HepG2 (cell line): ENCODE measurements around the gene ACP2. TPM values are rescaled to one million over a fixed set of nuclear protein-coding genes. Genes with fewer than 3 reads are reported as not detected.

Source experiments
- BRCA1 ChIP-seq: sonication (generic); formaldehyde crosslinking; IDR thresholded peaks from 2 replicates; pipeline ENCODE4 v1.4.0; 2020; ENCODE audit warnings: missing genetic modification reagents
- CENPT ChIP-seq: sonication (generic); formaldehyde crosslinking; IDR thresholded peaks from 2 replicates; pipeline ENCODE4 v1.8.0; 2022; ENCODE audit warnings: low read depth, mild to moderate bottlenecking, moderate library complexity, missing genetic modification reagents
- HES4 ChIP-seq: sonication (generic); formaldehyde crosslinking; IDR thresholded peaks from 2 replicates; pipeline ENCODE4 v1.9.0; 2021; ENCODE audit warnings: mild to moderate bottlenecking, missing genetic modification reagents, borderline replicate concordance
- KAT7 ChIP-seq: IDR thresholded peaks from 2 replicates; pipeline ENCODE4 v1.6.1; 2018; ENCODE audit warnings: borderline replicate concordance, missing compliant biosample characterization
- PPARG ChIP-seq: conservative IDR thresholded peaks from 2 replicates; pipeline ENCODE4 v1.6.1; 2016; ENCODE audit warnings: missing biosample characterization, missing genetic modification reagents
- RARA ChIP-seq: IDR thresholded peaks from 2 replicates; pipeline ENCODE4 v1.6.1; 2016; ENCODE audit warnings: missing genetic modification reagents, missing compliant biosample characterization
- REPIN1 ChIP-seq: sonication (generic); formaldehyde crosslinking; IDR thresholded peaks from 2 replicates; pipeline ENCODE4 v1.8.0; 2022; ENCODE audit warnings: missing genetic modification reagents, low read depth, mild to moderate bottlenecking, borderline replicate concordance
- TAF1 ChIP-seq: sonication (generic); formaldehyde crosslinking; IDR thresholded peaks from 2 replicates; pipeline ENCODE4 v1.4.0; 2020; ENCODE audit warnings: missing genetic modification reagents
- TBP ChIP-seq: sonication (generic); formaldehyde crosslinking; IDR thresholded peaks from 2 replicates; pipeline ENCODE4 v1.5.0; 2020; ENCODE audit warnings: missing genetic modification reagents
- ZNF232 ChIP-seq: sonication (generic); formaldehyde crosslinking; IDR thresholded peaks from 2 replicates; pipeline ENCODE4 v1.4.0; 2020; ENCODE audit warnings: missing genetic modification reagents, borderline replicate concordance
- ZNF674 ChIP-seq: sonication (generic); formaldehyde crosslinking; IDR thresholded peaks from 2 replicates; pipeline ENCODE4 v1.5.0; 2020; ENCODE audit warnings: low read depth, mild to moderate bottlenecking, missing genetic modification reagents
- ZNF775 ChIP-seq: sonication (generic); formaldehyde crosslinking; IDR thresholded peaks from 2 replicates; pipeline ENCODE4 v1.4.0; 2020; ENCODE audit warnings: missing genetic modification reagents, mild to moderate bottlenecking, moderate library complexity, borderline replicate concordance
- ZSCAN9 ChIP-seq: IDR thresholded peaks from 2 replicates; pipeline ENCODE4 v1.6.1; 2016; ENCODE audit warnings: borderline replicate concordance
- polyA plus RNA-seq, 8 experiments: library from polyadenylated mRNA; depleted of rRNA in 3 of 8; stranded (reverse) in 7 of 8; unstranded in 1 of 8; fragments of >200 nt; fragmentation: Illumina TruSeq in 4 of 8; extraction: Trizol in 4 of 8; gene quantifications; 2 replicates each; pipeline versions ENCODE4 v1.2.1 to v1.2.3, GENCODE V29; 2011 to 2016; ENCODE audit warnings: low read depth in 4 of 8, missing spikeins in 1 of 8, mixed read lengths in 1 of 8; ENCODE audit not compliant: insufficient read depth in 1 of 8
- total RNA-seq, 5 experiments: library from RNA; depleted of rRNA; stranded (reverse); fragments of >200 nt; fragmentation: Illumina TruSeq; extraction: Trizol; gene quantifications; 2 replicates each; pipeline ENCODE4 v1.2.3, GENCODE V29; 2016; ENCODE audit warnings: low read depth in 1 of 5
- TF ChIP-seq, protein P1 (sequence below): sonication (generic); formaldehyde crosslinking; IDR thresholded peaks from 2 replicates; pipeline ENCODE4 v1.8.1; 2023; ENCODE audit warnings: mild to moderate bottlenecking, moderate library complexity, missing genetic modification reagents
- TF ChIP-seq, protein P2 (sequence below): sonication (generic); formaldehyde crosslinking; IDR thresholded peaks from 2 replicates; pipeline ENCODE4 v1.5.1; 2020; ENCODE audit warnings: missing genetic modification reagents, mild to moderate bottlenecking, borderline replicate concordance
- TF ChIP-seq, protein P3 (sequence below): sonication (generic); formaldehyde crosslinking; IDR thresholded peaks from 2 replicates; pipeline ENCODE4 v1.4.0; 2020; ENCODE audit warnings: low read depth, mild to moderate bottlenecking, missing genetic modification reagents
- TF ChIP-seq, protein P4 (sequence below): sonication (generic); formaldehyde crosslinking; IDR thresholded peaks from 2 replicates; pipeline ENCODE4 v1.4.0; 2020; ENCODE audit warnings: missing genetic modification reagents

ACP2 gene
- total and polyA plus RNA-seq, 2 of the 13 experiments (the other 11 are each of a cell fraction or from before 2014, with no cell fraction given), result 17.7 to 20.2 TPM

DNA sequence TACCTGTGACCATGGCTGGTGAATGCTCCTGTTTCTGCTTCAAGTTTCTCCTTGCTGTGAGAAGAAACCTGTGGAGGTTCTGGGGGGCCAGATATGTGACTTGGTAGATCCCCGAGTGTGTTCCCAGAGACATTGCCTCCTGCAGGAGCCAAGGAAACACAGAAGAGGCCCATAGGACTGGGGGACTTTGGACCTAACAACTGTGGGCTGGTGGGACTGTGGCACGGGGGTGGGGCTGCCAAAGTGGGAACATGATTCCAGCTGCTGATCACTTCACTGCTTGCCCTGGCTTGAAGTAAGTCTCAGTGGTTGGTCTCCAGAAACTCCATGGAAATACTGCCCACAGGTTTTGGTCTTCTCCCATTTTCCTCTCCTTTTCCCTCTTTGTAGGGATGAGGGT, 5.0 kb upstream of the ACP2 start (continued):
- TF ChIP-seq, protein P1, sequence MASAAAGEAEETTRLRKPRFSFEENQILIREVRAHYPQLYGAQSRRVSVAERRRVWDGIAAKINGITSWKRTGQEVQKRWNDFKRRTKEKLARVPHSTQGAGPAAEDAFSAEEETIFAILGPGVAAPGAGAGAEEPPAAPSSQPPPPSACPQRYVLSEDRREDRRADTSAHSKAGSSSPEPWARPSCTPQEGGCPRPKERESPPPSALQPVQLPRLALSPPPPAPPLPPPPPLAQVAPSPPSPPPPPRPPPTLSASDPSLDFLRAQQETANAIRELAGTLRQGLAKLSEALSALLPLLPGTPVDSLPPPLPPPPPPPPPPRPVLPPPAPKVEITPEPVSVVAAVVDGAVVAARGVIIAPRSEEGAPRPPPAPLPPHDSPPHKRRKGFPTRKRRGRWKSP (CRISPR knock-in tag), result no peak
- TF ChIP-seq TAF1 (no peak), ZSCAN9 (CRISPR knock-in tag) (0 out of 2 replicates have a peak, but pooled peaks have one; percentile 16), RARA (peak; percentile 75), HES4 (CRISPR knock-in tag) (no peak), ZNF674 (no peak), ZNF775 (CRISPR knock-in tag) (no peak), REPIN1 (no peak), CENPT (CRISPR knock-in tag) (no peak), TBP (CRISPR knock-in tag) (no peak), ZNF232 (CRISPR knock-in tag) (peak; percentile 43; the same call in 1 of the 2 replicates), BRCA1 (CRISPR knock-in tag) (no peak), KAT7 (CRISPR knock-in tag) (0 out of 2 replicates have a peak, but pooled peaks have one; percentile 48), PPARG (CRISPR knock-in tag) (0 out of 2 replicates have a peak, but pooled peaks have one; percentile 19)
- TF ChIP-seq, protein P2, sequence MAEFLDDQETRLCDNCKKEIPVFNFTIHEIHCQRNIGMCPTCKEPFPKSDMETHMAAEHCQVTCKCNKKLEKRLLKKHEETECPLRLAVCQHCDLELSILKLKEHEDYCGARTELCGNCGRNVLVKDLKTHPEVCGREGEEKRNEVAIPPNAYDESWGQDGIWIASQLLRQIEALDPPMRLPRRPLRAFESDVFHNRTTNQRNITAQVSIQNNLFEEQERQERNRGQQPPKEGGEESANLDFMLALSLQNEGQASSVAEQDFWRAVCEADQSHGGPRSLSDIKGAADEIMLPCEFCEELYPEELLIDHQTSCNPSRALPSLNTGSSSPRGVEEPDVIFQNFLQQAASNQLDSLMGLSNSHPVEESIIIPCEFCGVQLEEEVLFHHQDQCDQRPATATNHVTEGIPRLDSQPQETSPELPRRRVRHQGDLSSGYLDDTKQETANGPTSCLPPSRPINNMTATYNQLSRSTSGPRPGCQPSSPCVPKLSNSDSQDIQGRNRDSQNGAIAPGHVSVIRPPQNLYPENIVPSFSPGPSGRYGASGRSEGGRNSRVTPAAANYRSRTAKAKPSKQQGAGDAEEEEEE (CRISPR knock-in tag), result no peak
- TF ChIP-seq, protein P3, sequence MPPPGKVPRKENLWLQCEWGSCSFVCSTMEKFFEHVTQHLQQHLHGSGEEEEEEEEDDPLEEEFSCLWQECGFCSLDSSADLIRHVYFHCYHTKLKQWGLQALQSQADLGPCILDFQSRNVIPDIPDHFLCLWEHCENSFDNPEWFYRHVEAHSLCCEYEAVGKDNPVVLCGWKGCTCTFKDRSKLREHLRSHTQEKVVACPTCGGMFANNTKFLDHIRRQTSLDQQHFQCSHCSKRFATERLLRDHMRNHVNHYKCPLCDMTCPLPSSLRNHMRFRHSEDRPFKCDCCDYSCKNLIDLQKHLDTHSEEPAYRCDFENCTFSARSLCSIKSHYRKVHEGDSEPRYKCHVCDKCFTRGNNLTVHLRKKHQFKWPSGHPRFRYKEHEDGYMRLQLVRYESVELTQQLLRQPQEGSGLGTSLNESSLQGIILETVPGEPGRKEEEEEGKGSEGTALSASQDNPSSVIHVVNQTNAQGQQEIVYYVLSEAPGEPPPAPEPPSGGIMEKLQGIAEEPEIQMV (CRISPR knock-in tag), result no peak
- TF ChIP-seq, protein P4, sequence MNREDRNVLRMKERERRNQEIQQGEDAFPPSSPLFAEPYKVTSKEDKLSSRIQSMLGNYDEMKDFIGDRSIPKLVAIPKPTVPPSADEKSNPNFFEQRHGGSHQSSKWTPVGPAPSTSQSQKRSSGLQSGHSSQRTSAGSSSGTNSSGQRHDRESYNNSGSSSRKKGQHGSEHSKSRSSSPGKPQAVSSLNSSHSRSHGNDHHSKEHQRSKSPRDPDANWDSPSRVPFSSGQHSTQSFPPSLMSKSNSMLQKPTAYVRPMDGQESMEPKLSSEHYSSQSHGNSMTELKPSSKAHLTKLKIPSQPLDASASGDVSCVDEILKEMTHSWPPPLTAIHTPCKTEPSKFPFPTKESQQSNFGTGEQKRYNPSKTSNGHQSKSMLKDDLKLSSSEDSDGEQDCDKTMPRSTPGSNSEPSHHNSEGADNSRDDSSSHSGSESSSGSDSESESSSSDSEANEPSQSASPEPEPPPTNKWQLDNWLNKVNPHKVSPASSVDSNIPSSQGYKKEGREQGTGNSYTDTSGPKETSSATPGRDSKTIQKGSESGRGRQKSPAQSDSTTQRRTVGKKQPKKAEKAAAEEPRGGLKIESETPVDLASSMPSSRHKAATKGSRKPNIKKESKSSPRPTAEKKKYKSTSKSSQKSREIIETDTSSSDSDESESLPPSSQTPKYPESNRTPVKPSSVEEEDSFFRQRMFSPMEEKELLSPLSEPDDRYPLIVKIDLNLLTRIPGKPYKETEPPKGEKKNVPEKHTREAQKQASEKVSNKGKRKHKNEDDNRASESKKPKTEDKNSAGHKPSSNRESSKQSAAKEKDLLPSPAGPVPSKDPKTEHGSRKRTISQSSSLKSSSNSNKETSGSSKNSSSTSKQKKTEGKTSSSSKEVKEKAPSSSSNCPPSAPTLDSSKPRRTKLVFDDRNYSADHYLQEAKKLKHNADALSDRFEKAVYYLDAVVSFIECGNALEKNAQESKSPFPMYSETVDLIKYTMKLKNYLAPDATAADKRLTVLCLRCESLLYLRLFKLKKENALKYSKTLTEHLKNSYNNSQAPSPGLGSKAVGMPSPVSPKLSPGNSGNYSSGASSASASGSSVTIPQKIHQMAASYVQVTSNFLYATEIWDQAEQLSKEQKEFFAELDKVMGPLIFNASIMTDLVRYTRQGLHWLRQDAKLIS (CRISPR knock-in tag), result no peak
